Breast epithelium (tissue), 4 donors: ENCODE measurements around the gene NIF3L1. TPM values are rescaled to one million over a fixed set of nuclear protein-coding genes. Genes with fewer than 3 reads are reported as not detected.

Experiments
- DNase-seq, 2 donors: peaks; one replicate each; pipeline ENCODE4 v3.0.0-alpha.2; 2019; ENCODE audit warnings: low spot score in 2 of 2
- H3K27ac ChIP-seq, 2 donors: fragments of 200-600 bp; sonication (generic) in 1 of 2; one replicate each; pipeline ENCODE4 v1.5.1; 2016 to 2019; ENCODE audit warnings: mild to moderate bottlenecking in 1 of 2
- H3K27me3 ChIP-seq, 2 donors: fragments of 200-600 bp; sonication (generic) in 1 of 2; one replicate each; pipeline versions ENCODE4 v1.5.1 to v1.6.0; 2017 to 2019; ENCODE audit warnings: control low read depth in 1 of 2, mild to moderate bottlenecking in 1 of 2
- H3K36me3 ChIP-seq: fragments of 200-600 bp; one replicate; pipeline ENCODE4 v1.5.1; 2019
- H3K4me1 ChIP-seq, 2 donors: fragments of 200-600 bp; sonication (generic); one replicate each; pipeline ENCODE4 v1.5.1; 2016 to 2019; ENCODE audit warnings: control low read depth in 1 of 2
- H3K4me3 ChIP-seq, 3 donors: fragments of 200-600 bp; sonication (generic); 1 replicate in 2 of 3; 2 replicates in 1 of 3; pipeline ENCODE4 v1.5.1; 2016 to 2019; ENCODE audit warnings: mild to moderate bottlenecking in 3 of 3, moderate library complexity in 2 of 3
- H3K9me3 ChIP-seq, 2 donors: fragments of 200-600 bp; sonication (generic) in 1 of 2; one replicate each; pipeline ENCODE4 v1.5.1; 2016 to 2019; ENCODE audit warnings: control low read depth in 1 of 2
- CTCF ChIP-seq, 3 donors: fragments of 450-650 bp; IDR thresholded peaks; one replicate each; pipeline ENCODE4 v1.5.1; 2016 to 2017; ENCODE audit warnings: antibody characterized with exemption in 3 of 3, mild to moderate bottlenecking in 3 of 3, moderate library complexity in 3 of 3
- POLR2A ChIP-seq: fragments of 450-650 bp; IDR thresholded peaks from one replicate; pipeline ENCODE4 v1.6.1; 2016; ENCODE audit warnings: antibody characterized with exemption, mild to moderate bottlenecking, moderate library complexity
- POLR2AphosphoS5 ChIP-seq, 3 donors: sonication (generic); formaldehyde crosslinking; IDR thresholded peaks; one replicate each; pipeline ENCODE4 v1.6.1; 2017; ENCODE audit warnings: antibody characterized with exemption in 3 of 3
- intact Hi-C: fragments of 100-400 bp; cut with DNase I; formaldehyde crosslinking; loops from one replicate; pipeline ENCODE4 v1.15.1; 2023; ENCODE audit warnings: low total_unique reads
- total RNA-seq, 3 donors: library from RNA; depleted of rRNA; stranded (reverse); fragments of >200 nt; gene quantifications; one replicate each; pipeline ENCODE4 v1.1.0, GENCODE V29; 2016

The NIF3L1 gene
- total RNA-seq, 3 donors from 2014 or later, result 20.3 to 34.0 (median 26.5) TPM

- H3K9me3 ChIP-seq, result no peaks in the 10 kb centered on the region
- H3K4me3 ChIP-seq, result no peak overlapping the region
- H3K27me3 ChIP-seq, result no peaks in the 10 kb centered on the region
- H3K36me3 ChIP-seq, result no peaks in the 10 kb centered on the region
- no peak overlapping the region for H3K27ac ChIP-seq
- TF ChIP-seq POLR2AphosphoS5 (IDR thresholded peaks at IDR 0.05), result no peak
- no peak for TF ChIP-seq POLR2A
- no peak for TF ChIP-seq CTCF (IDR thresholded peaks at IDR 0.05)
- intact Hi-C loops, result no loop called here
- DNase-seq, result no peak
- H3K4me1 ChIP-seq, result no peaks in the 10 kb centered on the region
Measured at GRCh38 chr2:200845669-200846325, 43.4 kb upstream of the NIF3L1 start.

GRCh38 chr2:200847269-200847668, 41.9 kb upstream of the NIF3L1 start:
- H3K4me1 ChIP-seq, result no peaks in the 10 kb centered on the region
- no peaks in the 10 kb centered on the region for H3K27me3 ChIP-seq
- H3K27ac ChIP-seq, result no peak overlapping the region
- intact Hi-C loops, result no loop called here
- H3K36me3 ChIP-seq, result no peaks in the 10 kb centered on the region
- H3K9me3 ChIP-seq, result no peaks in the 10 kb centered on the region
- DNase-seq, result no peak
- H3K4me3 ChIP-seq, result no peak overlapping the region
- no peak for TF ChIP-seq POLR2A
- TF ChIP-seq POLR2AphosphoS5 (IDR thresholded peaks at IDR 0.05), result no peak
- no peak for TF ChIP-seq CTCF (IDR thresholded peaks at IDR 0.05)

- no peaks in the 10 kb centered on the region for H3K4me1 ChIP-seq
- H3K9me3 ChIP-seq, result no peaks in the 10 kb centered on the region
- H3K36me3 ChIP-seq, result no peaks in the 10 kb centered on the region
- TF ChIP-seq CTCF (IDR thresholded peaks at IDR 0.05) (no peak), POLR2A (no peak), POLR2AphosphoS5 (IDR thresholded peaks at IDR 0.05) (no peak)
- H3K27me3 ChIP-seq, result no peaks in the 10 kb centered on the region
- H3K27ac ChIP-seq, result no peak overlapping the region
- intact Hi-C loops, result no loop called here
- H3K4me3 ChIP-seq, result no peak overlapping the region
- DNase-seq, result no peak
Measured at GRCh38 chr2:200847939-200848338, 41.2 kb upstream of the NIF3L1 start.

GRCh38 chr2:200850512-200851256, 38.5 kb upstream of the NIF3L1 start:
- Histone ChIP-seq H3K9me3 (no peaks in the 10 kb centered on the region), H3K27ac (no peak overlapping the region), H3K27me3 (no peaks in the 10 kb centered on the region), H3K4me3 (no peak overlapping the region), H3K4me1 (no peaks in the 10 kb centered on the region), H3K36me3 (peaks cover 11% of the 10 kb centered on the region)
- TF ChIP-seq POLR2AphosphoS5 (IDR thresholded peaks at IDR 0.05) (no peak), CTCF (IDR thresholded peaks at IDR 0.05) (no peak), POLR2A (no peak)
- DNase-seq, result no peak
- intact Hi-C loops, result no loop called here
